Epithelial cell of esophagus (primary cell): ENCODE data around the gene SPOP.
A peak's percentile ranks its signal among the peaks of the same experiment; 100 is the strongest.

Experiments used
- DNase-seq: peaks from one replicate; pipeline ENCODE4 v3.0.0; 2010; ENCODE audit warnings: low read depth
- H3K4me3 ChIP-seq: 2 replicates; pipeline ENCODE4 v1.5.1; 2011; ENCODE audit warnings: mild to moderate bottlenecking, low read length, control low read depth
- CTCF ChIP-seq: IDR thresholded peaks from 2 replicates; pipeline ENCODE4 v1.5.1; 2011; ENCODE audit warnings: low read depth, mild to moderate bottlenecking, low read length, control low read depth, inconsistent platforms; ENCODE audit not compliant: insufficient read depth; ENCODE audit errors: missing control alignments

The SPOP gene

DNA sequence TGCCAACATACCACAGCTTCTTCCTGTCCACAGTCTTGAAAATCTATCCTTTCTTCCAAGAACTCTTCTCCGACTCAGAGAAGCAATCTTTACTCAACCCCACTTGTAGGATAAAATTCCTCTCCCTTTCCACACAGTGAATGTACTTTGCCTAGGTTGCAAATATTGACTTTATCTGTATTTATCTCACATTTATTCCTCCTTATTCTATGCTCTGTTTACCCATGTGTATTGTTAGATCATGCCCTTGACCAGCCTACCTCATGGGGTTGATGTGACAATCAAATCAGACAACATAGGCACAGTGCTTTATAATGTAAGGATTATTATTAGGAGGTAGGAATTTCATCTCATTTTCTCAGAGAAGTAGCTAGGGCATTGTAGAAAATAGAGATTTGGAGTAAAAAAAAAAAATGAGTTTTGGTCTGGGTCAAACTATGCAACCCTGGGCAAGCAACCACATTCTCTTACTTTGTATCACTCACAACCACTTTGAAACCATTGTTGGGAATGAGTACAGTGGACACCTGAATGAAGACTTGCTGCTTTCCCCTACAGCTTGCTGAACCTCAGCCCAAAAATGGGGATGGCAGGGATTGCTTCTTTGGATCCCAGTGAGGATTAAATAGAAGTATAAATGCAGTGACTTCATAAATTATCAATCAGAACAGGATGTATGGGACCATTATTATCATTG, 38.9 kb upstream of the SPOP start:
- TF ChIP-seq CTCF = no peak
- no peak for DNase-seq
- no peak overlapping the region for H3K4me3 ChIP-seq

DNA sequence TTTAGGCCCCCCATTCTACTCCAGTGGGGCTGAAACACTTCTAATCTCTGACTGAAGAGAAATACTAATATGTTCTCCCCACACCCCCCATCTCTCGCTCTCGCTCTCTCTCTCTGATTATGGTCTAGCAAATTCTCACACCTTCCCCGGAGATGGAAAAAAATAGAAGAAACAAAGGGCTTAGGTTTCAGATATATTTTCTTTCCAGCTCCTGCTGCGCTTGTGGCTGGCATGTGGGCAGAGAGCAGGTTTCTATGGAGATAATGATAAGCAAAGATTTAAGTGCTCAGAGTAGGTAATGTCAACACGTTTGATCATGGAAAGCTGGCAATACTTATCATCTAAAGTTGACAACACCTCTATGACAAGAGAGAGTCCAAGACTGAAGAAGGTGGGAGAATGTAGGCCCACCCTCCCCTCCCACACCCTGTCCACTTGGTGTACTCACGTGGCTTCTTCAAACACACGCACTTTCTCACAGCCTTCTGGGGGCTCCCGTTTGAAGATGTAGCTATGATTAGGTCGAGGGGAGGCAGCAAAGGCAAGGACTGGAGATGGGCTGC, 37.9 kb upstream of the SPOP start:
- TF ChIP-seq CTCF = no peak
- no peak overlapping the region for H3K4me3 ChIP-seq
- no peak for DNase-seq

DNA sequence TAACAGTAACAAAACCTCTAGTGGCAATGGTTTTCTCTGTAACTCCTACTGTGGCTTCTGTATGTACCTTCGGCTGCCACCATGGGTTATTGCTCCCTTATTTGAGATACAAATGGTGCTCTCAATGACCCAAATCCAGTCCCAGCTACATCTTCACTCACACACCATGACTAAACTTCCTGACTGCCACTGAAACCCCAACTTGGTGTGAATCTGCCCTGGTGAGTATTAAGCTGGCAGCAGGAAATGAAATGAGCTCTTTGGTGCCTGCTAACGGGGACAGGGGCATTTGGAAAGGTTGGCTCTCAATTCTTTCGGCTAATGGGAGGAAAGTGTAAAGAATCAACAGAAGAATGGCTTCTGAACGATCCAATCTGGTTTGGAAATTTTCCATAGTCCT, 37.3 kb upstream of the SPOP start:
- no peak for DNase-seq
- no peak overlapping the region for H3K4me3 ChIP-seq
- no peak for TF ChIP-seq CTCF

- peak overlapping the region; percentile 97 for H3K4me3 ChIP-seq
- DNase-seq = peak; percentile 74
- no peak for TF ChIP-seq CTCF
Measured at GRCh38 chr17:49708515-49709183, 30.8 kb upstream of the SPOP start.

- DNase-seq = peak; percentile 100
- TF ChIP-seq CTCF = peak; percentile 95
- peak within 1 kb of the TSS; percentile 97 for H3K4me3 ChIP-seq
Measured at GRCh38 chr17:49707608-49708514, 30.0 kb upstream of the SPOP start, which contains the start of gene SLC35B1. TSS of gene SLC35B1 (minus strand) at chr17:49707964. CDS start at chr17:49707833, 131 bp downstream.

GRCh38 chr17:49707246-49707607, 29.3 kb upstream of the SPOP start:
- peak overlapping the region; percentile 97 for H3K4me3 ChIP-seq
- peak; percentile 12 for TF ChIP-seq CTCF
- no peak for DNase-seq
